Activated T-helper 2 cell treated with anti-CD3 and anti-CD28 coated beads, Interferon-gamma antibody, Interleukin-2, Interleukin-4, amounts not matched to agents 10 μg/mL and 5 μg/mL and 100 μg/mL, durations not matched to agents 14 hours and 24 hours and 36 hours (primary cell): Measurements from ENCODE around the gene TMEM263. TPM values are rescaled to one million over a fixed set of nuclear protein-coding genes. Genes with fewer than 3 reads are reported as not detected.

Experiments
- DNase-seq: peaks from one replicate; pipeline ENCODE4 v3.0.0; 2021; ENCODE audit warnings: low spot score
- H3K27ac Mint-ChIP-seq: one replicate; pipeline ENCODE4 v1.8.0; 2021; ENCODE audit warnings: mixed read lengths
- H3K27me3 Mint-ChIP-seq: one replicate; pipeline ENCODE4 v1.8.0; 2021; ENCODE audit warnings: low read depth, mixed read lengths
- H3K36me3 Mint-ChIP-seq: one replicate; pipeline ENCODE4 v1.8.0; 2021; ENCODE audit warnings: low read depth, mixed read lengths
- H3K4me1 Mint-ChIP-seq: one replicate; pipeline ENCODE4 v1.8.0; 2021; ENCODE audit warnings: low read depth, mixed read lengths
- H3K4me3 Mint-ChIP-seq: one replicate; pipeline ENCODE4 v1.8.0; 2021; ENCODE audit warnings: low read depth, mild to moderate bottlenecking, moderate library complexity, mixed read lengths
- H3K9me3 Mint-ChIP-seq: one replicate; pipeline ENCODE4 v1.8.0; 2021; ENCODE audit warnings: mixed read lengths
- intact Hi-C: fragments of 100-400 bp; cut with micrococcal nuclease; formaldehyde crosslinking; loops from one replicate; pipeline ENCODE4 v1.15.1; 2023
- total RNA-seq: library from RNA; stranded (reverse); gene quantifications from 2 replicates; pipeline ENCODE4 v1.2.3, GENCODE V29; 2022

The TMEM263 gene
- 30.6 and 31.8 TPM in 2 replicates for total RNA-seq

- peaks cover 23% of the 10 kb centered on the region for H3K4me1 Mint-ChIP-seq
- peaks cover 3% of the 10 kb centered on the region for H3K9me3 Mint-ChIP-seq
- H3K4me3 Mint-ChIP-seq: peak within 1 kb of the TSS; percentile 93
- peak within 1 kb of the TSS; percentile 93 for H3K27ac Mint-ChIP-seq
- H3K27me3 Mint-ChIP-seq: peaks cover 4% of the 10 kb centered on the region
- intact Hi-C loops: loop anchor here (1.0 to 2.0 kb wide), 3 partner anchors 31 to 181 kb away; partner anchors contain the start of genes CRY1, MTERF2 and RIC8B
- peak; percentile 89 for DNase-seq
- H3K36me3 Mint-ChIP-seq: peaks cover 7% of the 10 kb centered on the region
These were observed at the start of gene TMEM263 for GRCh38 chr12:106955377-106956047. Gene TMEM263, plus strand, starts transcription at chr12:106955907. Its CDS starts 11,210 bp downstream, at chr12:106967117.

GRCh38 chr12:106906715-106907114 is 49.0 kb upstream of the TMEM263 start:
- Mint-ChIP-seq H3K36me3 (no peaks in the 10 kb centered on the region), H3K9me3 (peaks cover 2% of the 10 kb centered on the region), H3K27ac (no peak overlapping the region), H3K4me3 (no peak overlapping the region), H3K4me1 (peaks cover 35% of the 10 kb centered on the region), H3K27me3 (peaks cover 18% of the 10 kb centered on the region)
- intact Hi-C loops: no loop called here
- DNase-seq: no peak

- intact Hi-C loops: no loop called here
- H3K9me3 Mint-ChIP-seq: peaks cover 4% of the 10 kb centered on the region
- peaks cover 36% of the 10 kb centered on the region for H3K4me1 Mint-ChIP-seq
- no peak for DNase-seq
- H3K4me3 Mint-ChIP-seq: no peak overlapping the region
- no peaks in the 10 kb centered on the region for H3K36me3 Mint-ChIP-seq
- H3K27me3 Mint-ChIP-seq: peaks cover 14% of the 10 kb centered on the region
- no peak overlapping the region for H3K27ac Mint-ChIP-seq
These were observed 48.3 kb upstream of the TMEM263 start for GRCh38 chr12:106907411-106907810.

- Mint-ChIP-seq H3K27me3 (peaks cover 10% of the 10 kb centered on the region), H3K27ac (no peak overlapping the region), H3K9me3 (peaks cover 4% of the 10 kb centered on the region), H3K4me1 (peaks cover 37% of the 10 kb centered on the region), H3K4me3 (no peak overlapping the region), H3K36me3 (no peaks in the 10 kb centered on the region)
- DNase-seq: no peak
- intact Hi-C loops: no loop called here
These were observed 47.9 kb upstream of the TMEM263 start for GRCh38 chr12:106907846-106908245.

GRCh38 chr12:106908561-106908960 is 47.1 kb upstream of the TMEM263 start:
- H3K27ac Mint-ChIP-seq: no peak overlapping the region
- H3K4me1 Mint-ChIP-seq: peaks cover 31% of the 10 kb centered on the region
- H3K27me3 Mint-ChIP-seq: peaks cover 8% of the 10 kb centered on the region
- no peak overlapping the region for H3K4me3 Mint-ChIP-seq
- peaks cover 4% of the 10 kb centered on the region for H3K9me3 Mint-ChIP-seq
- no peak for DNase-seq
- intact Hi-C loops: no loop called here
- no peaks in the 10 kb centered on the region for H3K36me3 Mint-ChIP-seq

- Mint-ChIP-seq H3K27ac (no peak overlapping the region), H3K36me3 (no peaks in the 10 kb centered on the region), H3K27me3 (peaks cover under 1% of the 10 kb centered on the region), H3K4me3 (no peak overlapping the region), H3K9me3 (peaks cover 4% of the 10 kb centered on the region), H3K4me1 (peaks cover 37% of the 10 kb centered on the region)
- DNase-seq: no peak
- intact Hi-C loops: loop anchor here (5.0 to 10.0 kb wide), 2 partner anchors 53 to 685 kb away; no protein-coding TSS in a partner anchor
These were observed 45.5 kb upstream of the TMEM263 start for GRCh38 chr12:106910202-106910601.

GRCh38 chr12:106911581-106911980 is 44.1 kb upstream of the TMEM263 start:
- Mint-ChIP-seq H3K36me3 (no peaks in the 10 kb centered on the region), H3K4me3 (no peak overlapping the region), H3K9me3 (peaks cover 4% of the 10 kb centered on the region), H3K27me3 (no peaks in the 10 kb centered on the region), H3K27ac (no peak overlapping the region), H3K4me1 (peaks cover 44% of the 10 kb centered on the region)
- no peak for DNase-seq
- intact Hi-C loops: loop anchor here (5.0 to 10.0 kb wide), 2 partner anchors 54 to 687 kb away; no protein-coding TSS in a partner anchor

GRCh38 chr12:106913456-106913855 is 42.3 kb upstream of the TMEM263 start:
- Mint-ChIP-seq H3K4me3 (no peak overlapping the region), H3K36me3 (no peaks in the 10 kb centered on the region), H3K27me3 (no peaks in the 10 kb centered on the region), H3K9me3 (peaks cover 4% of the 10 kb centered on the region), H3K27ac (no peak overlapping the region), H3K4me1 (peaks cover 41% of the 10 kb centered on the region)
- DNase-seq: no peak
- intact Hi-C loops: loop anchor here (5.0 to 10.0 kb wide), 2 partner anchors 56 to 689 kb away; no protein-coding TSS in a partner anchor

GRCh38 chr12:106914796-106915634 is 40.7 kb upstream of the TMEM263 start:
- peaks cover 44% of the 10 kb centered on the region for H3K4me1 Mint-ChIP-seq
- intact Hi-C loops: loop anchor here (2.0 to 10.0 kb wide), 5 partner anchors 58 to 690 kb away; partner anchors contain the start of genes POLR3B and RIC8B
- H3K36me3 Mint-ChIP-seq: no peaks in the 10 kb centered on the region
- H3K27me3 Mint-ChIP-seq: peaks cover 3% of the 10 kb centered on the region
- H3K4me3 Mint-ChIP-seq: no peak overlapping the region
- peaks cover 4% of the 10 kb centered on the region for H3K9me3 Mint-ChIP-seq
- H3K27ac Mint-ChIP-seq: peak overlapping the region; percentile 71
- DNase-seq: peak; percentile 17

GRCh38 chr12:106915635-106916026 is 40.1 kb upstream of the TMEM263 start:
- Mint-ChIP-seq H3K27me3 (peaks cover 3% of the 10 kb centered on the region), H3K27ac (peak overlapping the region; percentile 71), H3K4me1 (peaks cover 38% of the 10 kb centered on the region), H3K4me3 (no peak overlapping the region), H3K9me3 (peaks cover 4% of the 10 kb centered on the region), H3K36me3 (no peaks in the 10 kb centered on the region)
- intact Hi-C loops: loop anchor here (2.0 to 10.0 kb wide), 4 partner anchors 141 to 691 kb away; partner anchors contain the start of genes POLR3B and RIC8B
- DNase-seq: no peak

- H3K36me3 Mint-ChIP-seq: no peaks in the 10 kb centered on the region
- no peak for DNase-seq
- H3K27ac Mint-ChIP-seq: no peak overlapping the region
These were observed 38.2 kb upstream of the TMEM263 start for GRCh38 chr12:106917503-106917902.

GRCh38 chr12:106918746-106919145 is 37.0 kb upstream of the TMEM263 start:
- H3K36me3 Mint-ChIP-seq: no peaks in the 10 kb centered on the region
- intact Hi-C loops: loop anchor here (1.0 to 10.0 kb wide), 3 partner anchors 326 to 694 kb away; partner anchors contain the start of gene POLR3B
- peaks cover 22% of the 10 kb centered on the region for H3K27me3 Mint-ChIP-seq
- no peak overlapping the region for H3K27ac Mint-ChIP-seq
- DNase-seq: no peak
- no peak overlapping the region for H3K4me3 Mint-ChIP-seq
- H3K4me1 Mint-ChIP-seq: peaks cover 21% of the 10 kb centered on the region
- H3K9me3 Mint-ChIP-seq: no peaks in the 10 kb centered on the region

More at GRCh38 chr12:106917503-106917902, 38.2 kb upstream of the TMEM263 start:
- H3K4me3 Mint-ChIP-seq: no peak overlapping the region
- peaks cover 13% of the 10 kb centered on the region for H3K27me3 Mint-ChIP-seq
- peaks cover 25% of the 10 kb centered on the region for H3K4me1 Mint-ChIP-seq
- H3K9me3 Mint-ChIP-seq: no peaks in the 10 kb centered on the region
- intact Hi-C loops: loop anchor here (5.0 to 10.0 kb wide), 2 partner anchors 325 to 693 kb away; no protein-coding TSS in a partner anchor
